ENCODE measurements around the gene FLYWCH2. TPM values are rescaled to one million over a fixed set of nuclear protein-coding genes. Genes with fewer than 3 reads are reported as not detected.

The FLYWCH2 gene
- total and polyA plus RNA-seq, 2 donors from 2014 or later, result 31.3 to 52.5 TPM

DNA sequence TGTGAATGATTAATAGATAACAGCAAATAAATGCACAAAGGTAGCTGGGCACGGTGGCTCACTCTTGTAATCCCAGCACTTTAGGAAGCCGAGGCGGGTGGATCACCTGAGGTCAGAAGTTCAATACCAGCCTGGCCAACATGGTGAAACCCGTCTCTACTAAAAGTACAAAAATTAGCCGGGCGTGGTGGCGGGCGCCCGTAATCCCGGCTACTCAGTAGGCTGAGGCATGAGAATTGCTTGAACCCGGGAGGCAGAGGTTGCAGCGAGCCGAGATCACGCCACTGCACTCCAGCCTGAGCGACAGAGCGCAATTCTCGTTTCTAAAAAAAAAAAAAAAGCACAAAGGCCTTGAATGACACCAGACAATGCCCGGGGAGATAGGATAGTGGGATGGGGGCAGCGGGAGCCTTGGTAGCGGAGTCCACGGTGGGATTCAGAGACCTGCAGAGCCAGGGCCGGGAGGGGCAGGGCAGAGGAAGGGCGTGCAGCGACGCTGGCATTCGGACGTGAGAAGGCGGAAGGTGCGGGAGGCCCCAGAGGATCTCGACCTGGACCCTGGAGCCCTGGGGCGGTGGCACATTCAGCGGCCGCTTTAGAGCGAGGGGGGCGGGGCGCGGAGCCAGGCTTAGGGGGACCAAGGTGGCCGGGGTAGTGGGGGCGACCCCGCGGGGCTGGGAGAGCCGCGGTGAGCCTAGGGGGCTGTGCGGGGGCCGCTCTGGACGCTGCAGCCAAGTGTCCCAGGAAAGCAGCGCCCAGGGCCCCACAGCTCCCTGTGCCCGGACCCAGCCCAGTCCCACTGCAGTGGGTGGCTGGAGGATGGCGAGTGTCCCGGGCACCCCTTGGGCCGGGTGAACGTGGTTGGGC lies 999 bp upstream of the FLYWCH2 start:
- Histone ChIP-seq H3K9me3 (ENCODE audit: control insufficient read depth in 2 of 3, insufficient read depth in 1 of 3, low read length in 3 of 3) (no peaks in the 10 kb centered on the region), H3K27ac (ENCODE audit: low read depth in 2 of 2, low read length in 2 of 2) (peak overlapping the region; percentile 95 to 97), H3K9ac (ENCODE audit: low read length in 3 of 3) (peak overlapping the region in 2 of 3 donors; percentile 58 to 61), H3K4me3 (ENCODE audit: low read length in 3 of 3) (peak overlapping the region; percentile 50 to 91 (median 90)), H3K36me3 (ENCODE audit: control insufficient read depth in 2 of 3, insufficient read depth in 3 of 3, low read length in 3 of 3) (no peaks in the 10 kb centered on the region), H3K4me1 (ENCODE audit: control insufficient read depth in 2 of 3, insufficient read depth in 2 of 3, low read depth in 1 of 3, low read length in 3 of 3) (peaks cover 0 to 7% (median 6%) of the 10 kb centered on the region in 3 donors), H3K27me3 (ENCODE audit: control insufficient read depth, insufficient read depth, low read length) (no peaks in the 10 kb centered on the region)
- TF ChIP-seq, protein P1, sequence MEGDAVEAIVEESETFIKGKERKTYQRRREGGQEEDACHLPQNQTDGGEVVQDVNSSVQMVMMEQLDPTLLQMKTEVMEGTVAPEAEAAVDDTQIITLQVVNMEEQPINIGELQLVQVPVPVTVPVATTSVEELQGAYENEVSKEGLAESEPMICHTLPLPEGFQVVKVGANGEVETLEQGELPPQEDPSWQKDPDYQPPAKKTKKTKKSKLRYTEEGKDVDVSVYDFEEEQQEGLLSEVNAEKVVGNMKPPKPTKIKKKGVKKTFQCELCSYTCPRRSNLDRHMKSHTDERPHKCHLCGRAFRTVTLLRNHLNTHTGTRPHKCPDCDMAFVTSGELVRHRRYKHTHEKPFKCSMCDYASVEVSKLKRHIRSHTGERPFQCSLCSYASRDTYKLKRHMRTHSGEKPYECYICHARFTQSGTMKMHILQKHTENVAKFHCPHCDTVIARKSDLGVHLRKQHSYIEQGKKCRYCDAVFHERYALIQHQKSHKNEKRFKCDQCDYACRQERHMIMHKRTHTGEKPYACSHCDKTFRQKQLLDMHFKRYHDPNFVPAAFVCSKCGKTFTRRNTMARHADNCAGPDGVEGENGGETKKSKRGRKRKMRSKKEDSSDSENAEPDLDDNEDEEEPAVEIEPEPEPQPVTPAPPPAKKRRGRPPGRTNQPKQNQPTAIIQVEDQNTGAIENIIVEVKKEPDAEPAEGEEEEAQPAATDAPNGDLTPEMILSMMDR (IDR thresholded peaks at IDR 0.05; ENCODE audit: borderline replicate concordance, extremely low read depth, insufficient read depth), result no peak
- DNase-seq, result peak; percentile 38 to 82 (median 58)
- no peak for FAIRE-seq
- intact Hi-C loops (cut with DNase I), result no loop called here

DNA sequence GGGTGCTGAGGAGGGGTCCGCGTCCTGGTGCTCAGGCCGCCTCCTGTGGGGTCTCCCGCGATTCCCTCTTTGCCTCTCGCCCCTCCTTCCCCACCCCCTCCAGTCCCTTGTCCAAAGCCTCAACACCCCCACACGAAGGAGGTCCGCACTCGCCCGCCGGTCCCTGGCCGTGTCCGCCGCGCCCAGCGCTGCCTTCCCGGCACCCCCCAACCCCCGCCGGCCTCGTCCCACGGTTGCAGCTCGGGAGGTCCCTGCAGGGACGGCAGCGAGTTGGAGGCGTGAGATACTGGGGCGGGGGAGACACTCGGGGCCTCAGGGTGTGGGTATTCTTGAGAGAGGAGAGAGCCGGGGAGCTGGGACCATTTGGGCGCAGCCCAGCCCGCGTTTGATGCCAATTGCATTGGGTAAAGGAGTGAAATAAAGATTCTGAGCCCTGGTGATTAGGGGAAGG lies 468 bp downstream of the FLYWCH2 start:
- no peaks in the 10 kb centered on the region for H3K9me3 ChIP-seq (ENCODE audit: control insufficient read depth in 2 of 3, insufficient read depth in 1 of 3, low read length in 3 of 3)
- H3K27me3 ChIP-seq (ENCODE audit: control insufficient read depth, insufficient read depth, low read length), result no peaks in the 10 kb centered on the region
- peak overlapping the region; percentile 95 to 97 for H3K27ac ChIP-seq (ENCODE audit: low read depth in 2 of 2, low read length in 2 of 2)
- no peak for FAIRE-seq
- TF ChIP-seq, protein P1 (IDR thresholded peaks at IDR 0.05; ENCODE audit: borderline replicate concordance, extremely low read depth, insufficient read depth), result no peak
- intact Hi-C loops (cut with DNase I), result no loop called here
- H3K9ac ChIP-seq (ENCODE audit: low read length in 3 of 3), result peak overlapping the region; percentile 34 to 90 (median 85)
- H3K36me3 ChIP-seq (ENCODE audit: control insufficient read depth in 2 of 3, insufficient read depth in 3 of 3, low read length in 3 of 3), result no peaks in the 10 kb centered on the region
- peak overlapping the region; percentile 58 to 90 (median 65) for H3K4me3 ChIP-seq (ENCODE audit: low read length in 3 of 3)
- DNase-seq, result peak in 1 of 5 donors; percentile 51
- peaks cover 0 to 7% (median 6%) of the 10 kb centered on the region in 3 donors for H3K4me1 ChIP-seq (ENCODE audit: control insufficient read depth in 2 of 3, insufficient read depth in 2 of 3, low read depth in 1 of 3, low read length in 3 of 3)

GRCh38 chr16:2884041-2884451 lies 1.0 kb downstream of the FLYWCH2 start:
- Histone ChIP-seq H3K4me1 (ENCODE audit: control insufficient read depth in 2 of 3, insufficient read depth in 2 of 3, low read depth in 1 of 3, low read length in 3 of 3) (peaks cover 0 to 7% (median 6%) of the 10 kb centered on the region in 3 donors), H3K4me3 (ENCODE audit: low read length in 3 of 3) (peak overlapping the region; percentile 58 to 90 (median 65)), H3K36me3 (ENCODE audit: control insufficient read depth in 2 of 3, insufficient read depth in 3 of 3, low read length in 3 of 3) (no peaks in the 10 kb centered on the region), H3K9ac (ENCODE audit: low read length in 3 of 3) (peak overlapping the region; percentile 20 to 90 (median 34)), H3K27me3 (ENCODE audit: control insufficient read depth, insufficient read depth, low read length) (no peaks in the 10 kb centered on the region), H3K9me3 (ENCODE audit: control insufficient read depth in 2 of 3, insufficient read depth in 1 of 3, low read length in 3 of 3) (no peaks in the 10 kb centered on the region), H3K27ac (ENCODE audit: low read depth in 2 of 2, low read length in 2 of 2) (peak overlapping the region in 1 of 2 donors; percentile 97)
- DNase-seq (peak in 2 of 5 donors; percentile 30 to 59), FAIRE-seq (no peak)
- intact Hi-C loops (cut with DNase I), result no loop called here
- TF ChIP-seq, protein P1 (IDR thresholded peaks at IDR 0.05; ENCODE audit: borderline replicate concordance, extremely low read depth, insufficient read depth), result no peak
